IMR-90 (cell line): ENCODE results near the gene SLC35B4. TPM values are rescaled to one million over a fixed set of nuclear protein-coding genes. Genes with fewer than 3 reads are reported as not detected.

ENCODE experiments used
- ATAC-seq: fragments of 200-7000 bp; cut with Tn5 transposase; 2 replicates; pipeline ENCODE4 v1.9.1; 2020; ENCODE audit warnings: low read depth, mild to moderate bottlenecking, moderate library complexity
- BruUV-seq: library from RNA; stranded (reverse); fragments of 400-500 nt; replicated peaks from 2 replicates; lab custom pipeline; 2021; lab: Mats Ljungman, UMichigan
- CTCF ChIA-PET: fragments of 300-600 bp; formaldehyde crosslinking; extraction: SDS; loops from one replicate; lab custom pipeline; 2021; ENCODE audit warnings: antibody characterized with exemption; lab: Yijun Ruan, JAX
- POLR2A ChIA-PET: fragments of 300-600 bp; sonication (Branson Sonifier 250); formaldehyde crosslinking; loops from one replicate; lab custom pipeline; 2022; ENCODE audit warnings: antibody characterized with exemption; ENCODE audit not compliant: unreplicated experiment; lab: Charles Lee
- DNase-seq: peaks from one replicate; pipeline ENCODE4 v3.0.0; 2013
- H2AFZ ChIP-seq: replicated peaks from 2 replicates; pipeline ENCODE3; 2013; ENCODE audit warnings: low read length, mild to moderate bottlenecking; ENCODE audit not compliant: poor library complexity
- H2AK5ac ChIP-seq: 2 replicates; pipeline ENCODE4 v1.6.1; 2013; ENCODE audit warnings: low read depth, low read length, inconsistent platforms
- H2AK9ac ChIP-seq: replicated peaks from 2 replicates; pipeline ENCODE3; 2013; ENCODE audit warnings: mild to moderate bottlenecking, low read depth, low read length, moderate library complexity; ENCODE audit not compliant: poor library complexity
- H2BK120ac ChIP-seq: 2 replicates; pipeline ENCODE4 v1.6.1; 2013; ENCODE audit warnings: low read depth, low read length, inconsistent platforms
- H2BK15ac ChIP-seq: 3 replicates; pipeline ENCODE4 v1.6.1; 2013; ENCODE audit warnings: low read depth, low read length, inconsistent platforms
- H2BK20ac ChIP-seq: 2 replicates; pipeline ENCODE4 v1.6.1; 2013; ENCODE audit warnings: low read depth, mild to moderate bottlenecking, inconsistent platforms, low read length, moderate library complexity
- H2BK5ac ChIP-seq: 2 replicates; pipeline ENCODE4 v1.6.1; 2013; ENCODE audit warnings: mild to moderate bottlenecking, low read depth, low read length, inconsistent platforms; ENCODE audit not compliant: poor library complexity, severe bottlenecking
- H3K14ac ChIP-seq: replicated peaks from 2 replicates; pipeline ENCODE4 v1.6.1; 2013; ENCODE audit warnings: low read depth, low read length, inconsistent platforms
- H3K18ac ChIP-seq: 2 replicates; pipeline ENCODE4 v1.6.1; 2013; ENCODE audit warnings: low read depth, low read length, control low read depth
- H3K23ac ChIP-seq: 2 replicates; pipeline ENCODE4 v1.6.1; 2013; ENCODE audit warnings: low read depth, low read length, inconsistent platforms
- H3K27ac ChIP-seq: 2 replicates; pipeline ENCODE4 v1.5.1; 2013; ENCODE audit warnings: mild to moderate bottlenecking, control low read depth, low read length; ENCODE audit not compliant: insufficient read depth
- H3K27me3 ChIP-seq: 2 replicates; pipeline ENCODE4 v1.6.1; 2013; ENCODE audit warnings: low read length; ENCODE audit not compliant: control insufficient read depth, insufficient read depth
- H3K36me3 ChIP-seq: 2 replicates; pipeline ENCODE4 v1.6.1; 2013; ENCODE audit warnings: low read length, mixed read lengths; ENCODE audit not compliant: control insufficient read depth, insufficient read depth
- H3K4ac ChIP-seq: 2 replicates; pipeline ENCODE4 v1.6.1; 2013; ENCODE audit warnings: low read depth, low read length, inconsistent platforms
- H3K4me1 ChIP-seq: 2 replicates; pipeline ENCODE4 v1.6.1; 2013; ENCODE audit warnings: low read length, mixed read lengths; ENCODE audit not compliant: control insufficient read depth, insufficient read depth
- H3K4me2 ChIP-seq: 2 replicates; pipeline ENCODE4 v1.6.1; 2013; ENCODE audit warnings: low read depth, mild to moderate bottlenecking, control low read depth, low read length, moderate library complexity
- H3K4me3 ChIP-seq: 2 replicates; pipeline ENCODE4 v1.5.1; 2013; ENCODE audit warnings: low read depth, mild to moderate bottlenecking, control low read depth, low read length, moderate library complexity; ENCODE audit not compliant: insufficient read depth
- H3K56ac ChIP-seq: 2 replicates; pipeline ENCODE4 v1.6.1; 2013; ENCODE audit warnings: low read length, inconsistent platforms; ENCODE audit not compliant: insufficient read depth; ENCODE audit errors: extremely low read depth
- H3K79me1 ChIP-seq, 2 experiments: 2 replicates each; pipeline ENCODE4 v1.6.1; 2013; ENCODE audit warnings: low read length in 2 of 2, inconsistent platforms in 1 of 2, low read depth in 1 of 2
- H3K9ac ChIP-seq: 2 replicates; pipeline ENCODE4 v1.6.1; 2013; ENCODE audit warnings: low read depth, low read length, control low read depth
- H3K9me1 ChIP-seq: 2 replicates; pipeline ENCODE4 v1.6.1; 2013; ENCODE audit warnings: low read length, inconsistent platforms; ENCODE audit not compliant: insufficient read depth
- H3K9me3 ChIP-seq: 2 replicates; pipeline ENCODE4 v1.6.1; 2013; ENCODE audit warnings: low read length; ENCODE audit not compliant: control insufficient read depth, insufficient read depth
- H4K20me1 ChIP-seq: 2 replicates; pipeline ENCODE4 v1.6.1; 2013; ENCODE audit warnings: low read length, inconsistent platforms; ENCODE audit not compliant: insufficient read depth
- H4K5ac ChIP-seq: 2 replicates; pipeline ENCODE4 v1.6.1; 2013; ENCODE audit warnings: mild to moderate bottlenecking, low read depth, low read length, control low read depth
- H4K8ac ChIP-seq, 2 experiments: 2 replicates each; pipeline ENCODE4 v1.6.1; 2013; ENCODE audit warnings: low read depth in 2 of 2, low read length in 2 of 2, control low read depth in 1 of 2, inconsistent platforms in 1 of 2
- H4K91ac ChIP-seq: 2 replicates; pipeline ENCODE4 v1.6.1; 2013; ENCODE audit warnings: low read depth, low read length, inconsistent platforms; ENCODE audit not compliant: insufficient read depth
- BHLHE40 ChIP-seq: fragments of 150-350 bp; IDR thresholded peaks from 2 replicates; pipeline ENCODE4 v1.6.1; 2016; ENCODE audit warnings: mild to moderate bottlenecking, low read depth, low read length
- CEBPB ChIP-seq: IDR thresholded peaks from 2 replicates; pipeline ENCODE4 v1.6.1; 2012; ENCODE audit warnings: low read depth, low read length, improper control_type of control experiment
- CHD1 ChIP-seq: IDR thresholded peaks from 2 replicates; pipeline ENCODE4 v1.6.1; 2012; ENCODE audit warnings: low read depth, low read length, improper control_type of control experiment
- FOS ChIP-seq: fragments of 150-350 bp; IDR thresholded peaks from 2 replicates; pipeline ENCODE4 v1.6.1; 2016; ENCODE audit warnings: low read depth, low read length
- MAFK ChIP-seq: IDR thresholded peaks from 2 replicates; pipeline ENCODE4 v1.6.1; 2012; ENCODE audit warnings: low read depth, low read length, improper control_type of control experiment
- MAZ ChIP-seq: IDR thresholded peaks from 2 replicates; pipeline ENCODE4 v1.6.1; 2012; ENCODE audit warnings: low read depth, mild to moderate bottlenecking, low read length, improper control_type of control experiment, moderate library complexity, borderline replicate concordance
- MXI1 ChIP-seq: IDR thresholded peaks from 2 replicates; pipeline ENCODE4 v1.6.1; 2012; ENCODE audit warnings: low read depth, mild to moderate bottlenecking, low read length, moderate library complexity, borderline replicate concordance
- NFE2L2 ChIP-seq: fragments of 150-350 bp; IDR thresholded peaks from 2 replicates; pipeline ENCODE4 v1.6.1; 2016; ENCODE audit warnings: low read depth, mild to moderate bottlenecking, low read length
- POLR2A ChIP-seq: IDR thresholded peaks from 2 replicates; pipeline ENCODE4 v1.6.1; 2012; ENCODE audit warnings: mild to moderate bottlenecking, low read depth, low read length
- RAD21 ChIP-seq: IDR thresholded peaks from 2 replicates; pipeline ENCODE4 v1.6.1; 2012; ENCODE audit warnings: low read length, improper control_type of control experiment
- RCOR1 ChIP-seq: IDR thresholded peaks from 2 replicates; pipeline ENCODE4 v1.6.1; 2012; ENCODE audit warnings: mild to moderate bottlenecking, low read length, improper control_type of control experiment; ENCODE audit not compliant: insufficient replicate concordance
- RFX5 ChIP-seq: IDR thresholded peaks from 2 replicates; pipeline ENCODE4 v1.8.0; 2012; ENCODE audit warnings: low read depth, mild to moderate bottlenecking, low read length, moderate library complexity
- SMC3 ChIP-seq: fragments of 150-350 bp; IDR thresholded peaks from 2 replicates; pipeline ENCODE4 v1.6.1; 2016; ENCODE audit warnings: low read depth, mild to moderate bottlenecking, antibody characterized with exemption, low read length, moderate library complexity
- WGBS, 2 experiments: methylation state at CpG; one replicate each; pipeline versions ENCODE4 v1.1.5 to v1.1.7; 2013; ENCODE audit warnings: missing lambda C conversion rate in 2 of 2; ENCODE audit not compliant: insufficient read length in 1 of 2; ENCODE audit errors: extremely low coverage in 2 of 2; 5-methylcytosine and 5-hydroxymethylcytosine counted together
- dilution Hi-C: fragments of 300-500 bp; cut with HindIII; formaldehyde crosslinking; loops from one replicate; pipeline ENCODE4 v1.14.3; 2018; ENCODE audit warnings: low sequenced_read_pairs; ENCODE audit not compliant: unreplicated experiment
- in situ Hi-C: fragments of 300-500 bp; cut with MboI; formaldehyde crosslinking; loops from 3 replicates; pipeline ENCODE4 v1.14.3; 2019; ENCODE audit warnings: low sequenced_read_pairs, inconsistent platforms, mixed read lengths
- intact Hi-C: fragments of 100-400 bp; cut with micrococcal nuclease; formaldehyde crosslinking; loops from 2 replicates; pipeline ENCODE4 v1.10.0; 2022
- polyA plus RNA-seq, 3 experiments: library from polyadenylated mRNA; depleted of rRNA; stranded (reverse); fragments of >200 nt; gene quantifications; 2 replicates each; pipeline ENCODE4 v1.2.3, GENCODE V29; 2012; ENCODE audit warnings: low replicate concordance in 1 of 3
- total RNA-seq: library from RNA; depleted of rRNA; stranded (reverse); fragments of >200 nt; gene quantifications from 2 replicates; pipeline ENCODE4 v1.2.3, GENCODE V29; 2012
- TF ChIP-seq, protein P1 (sequence below): fragments of 150-350 bp; IDR thresholded peaks from 2 replicates; pipeline ENCODE4 v1.6.1; 2016; ENCODE audit warnings: low read depth, mild to moderate bottlenecking, low read length, moderate library complexity, borderline replicate concordance
- TF ChIP-seq, protein P2 (sequence below): fragments of 150-350 bp; IDR thresholded peaks from 2 replicates; pipeline ENCODE4 v1.6.1; 2017; ENCODE audit warnings: mild to moderate bottlenecking, antibody characterized with exemption, low read length, low read depth
- TF ChIP-seq, protein P3 (sequence below): conservative IDR thresholded peaks from 2 replicates; pipeline ENCODE4 v1.5.1; 2012; ENCODE audit warnings: mild to moderate bottlenecking, low read depth, low read length, improper control_type of control experiment

Gene SLC35B4
- total and polyA plus RNA-seq, 2 of the 4 experiments (the other 2 are of a cell fraction), result 10.0 to 15.6 TPM

DNA sequence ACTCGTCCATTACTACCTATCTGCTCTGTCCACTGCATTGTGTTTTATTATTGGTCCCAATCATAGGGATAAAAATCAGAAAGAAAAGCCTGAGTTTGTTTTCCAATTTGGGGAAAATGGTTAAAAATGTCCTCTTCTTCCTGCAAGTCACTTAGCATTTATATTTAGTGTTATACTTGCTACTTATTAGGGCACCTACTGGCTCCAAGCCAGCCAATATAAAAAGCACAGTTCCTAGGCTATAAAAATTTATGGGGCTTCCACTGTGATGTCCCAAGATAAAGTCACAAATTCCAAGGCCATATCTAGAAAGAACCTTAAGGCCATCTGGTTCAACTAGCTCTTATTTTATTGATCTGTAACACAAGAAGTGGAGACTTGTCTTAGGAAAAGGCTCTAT, 3.2 kb downstream of the SLC35B4 start:
- H3K4ac ChIP-seq, result no peak overlapping the region
- H3K23ac ChIP-seq, result no peak overlapping the region
- 0 out of 2 replicates have a peak, but pooled peaks cover 2% of the 10 kb centered on the region for H3K4me1 ChIP-seq
- H3K9me3 ChIP-seq, result no peaks in the 10 kb centered on the region
- no peak overlapping the region for H3K18ac ChIP-seq
- no peak overlapping the region for H3K4me3 ChIP-seq
- DNase-seq (no peak), ATAC-seq (no peak)
- no peak overlapping the region for H3K27ac ChIP-seq
- in situ Hi-C loops, result no loop called here
- no peak overlapping the region for H3K56ac ChIP-seq
- WGBS, 2 experiments, result no CpG with 5 or more reads among the region's 1 CpG
- H2AFZ ChIP-seq, result no peak overlapping the region
- no peak overlapping the region for H4K5ac ChIP-seq
- intact Hi-C loops, result no loop called here
- H3K14ac ChIP-seq, result no peak overlapping the region
- H3K36me3 ChIP-seq, result no peaks in the 10 kb centered on the region
- H3K27me3 ChIP-seq, result no peaks in the 10 kb centered on the region
- H3K79me1 ChIP-seq, result peaks cover 17 to 20% of the 10 kb centered on the region in 2 experiments; a peak in 3 of 4 replicates
- no peak overlapping the region for H4K8ac ChIP-seq
- no peak overlapping the region for H2AK9ac ChIP-seq
- no TSS peak for BruUV-seq
- H3K4me2 ChIP-seq, result no peak overlapping the region
- H2AK5ac ChIP-seq, result no peak overlapping the region
- no peak overlapping the region for H2BK15ac ChIP-seq
- no peak overlapping the region for H2BK5ac ChIP-seq
- no peak for TF ChIP-seq MAFK
- TF ChIP-seq, protein P1, sequence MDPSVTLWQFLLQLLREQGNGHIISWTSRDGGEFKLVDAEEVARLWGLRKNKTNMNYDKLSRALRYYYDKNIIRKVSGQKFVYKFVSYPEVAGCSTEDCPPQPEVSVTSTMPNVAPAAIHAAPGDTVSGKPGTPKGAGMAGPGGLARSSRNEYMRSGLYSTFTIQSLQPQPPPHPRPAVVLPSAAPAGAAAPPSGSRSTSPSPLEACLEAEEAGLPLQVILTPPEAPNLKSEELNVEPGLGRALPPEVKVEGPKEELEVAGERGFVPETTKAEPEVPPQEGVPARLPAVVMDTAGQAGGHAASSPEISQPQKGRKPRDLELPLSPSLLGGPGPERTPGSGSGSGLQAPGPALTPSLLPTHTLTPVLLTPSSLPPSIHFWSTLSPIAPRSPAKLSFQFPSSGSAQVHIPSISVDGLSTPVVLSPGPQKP, result no peak
- no peak for TF ChIP-seq MAZ
- no peak for TF ChIP-seq RAD21
- TF ChIP-seq NFE2L2, result no peak
- TF ChIP-seq POLR2A, result no peak
- no peak for TF ChIP-seq SMC3
- TF ChIP-seq RFX5, result no peak
- no peak for TF ChIP-seq MXI1
- no peak for TF ChIP-seq RCOR1
- no peak for TF ChIP-seq BHLHE40
- TF ChIP-seq, protein P2, sequence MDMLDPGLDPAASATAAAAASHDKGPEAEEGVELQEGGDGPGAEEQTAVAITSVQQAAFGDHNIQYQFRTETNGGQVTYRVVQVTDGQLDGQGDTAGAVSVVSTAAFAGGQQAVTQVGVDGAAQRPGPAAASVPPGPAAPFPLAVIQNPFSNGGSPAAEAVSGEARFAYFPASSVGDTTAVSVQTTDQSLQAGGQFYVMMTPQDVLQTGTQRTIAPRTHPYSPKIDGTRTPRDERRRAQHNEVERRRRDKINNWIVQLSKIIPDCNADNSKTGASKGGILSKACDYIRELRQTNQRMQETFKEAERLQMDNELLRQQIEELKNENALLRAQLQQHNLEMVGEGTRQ, result no peak
- TF ChIP-seq, protein P3, sequence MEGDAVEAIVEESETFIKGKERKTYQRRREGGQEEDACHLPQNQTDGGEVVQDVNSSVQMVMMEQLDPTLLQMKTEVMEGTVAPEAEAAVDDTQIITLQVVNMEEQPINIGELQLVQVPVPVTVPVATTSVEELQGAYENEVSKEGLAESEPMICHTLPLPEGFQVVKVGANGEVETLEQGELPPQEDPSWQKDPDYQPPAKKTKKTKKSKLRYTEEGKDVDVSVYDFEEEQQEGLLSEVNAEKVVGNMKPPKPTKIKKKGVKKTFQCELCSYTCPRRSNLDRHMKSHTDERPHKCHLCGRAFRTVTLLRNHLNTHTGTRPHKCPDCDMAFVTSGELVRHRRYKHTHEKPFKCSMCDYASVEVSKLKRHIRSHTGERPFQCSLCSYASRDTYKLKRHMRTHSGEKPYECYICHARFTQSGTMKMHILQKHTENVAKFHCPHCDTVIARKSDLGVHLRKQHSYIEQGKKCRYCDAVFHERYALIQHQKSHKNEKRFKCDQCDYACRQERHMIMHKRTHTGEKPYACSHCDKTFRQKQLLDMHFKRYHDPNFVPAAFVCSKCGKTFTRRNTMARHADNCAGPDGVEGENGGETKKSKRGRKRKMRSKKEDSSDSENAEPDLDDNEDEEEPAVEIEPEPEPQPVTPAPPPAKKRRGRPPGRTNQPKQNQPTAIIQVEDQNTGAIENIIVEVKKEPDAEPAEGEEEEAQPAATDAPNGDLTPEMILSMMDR, result no peak
- TF ChIP-seq FOS, result no peak
- no peak for TF ChIP-seq CEBPB
- no peak for TF ChIP-seq CHD1
- H3K9ac ChIP-seq, result no peak overlapping the region
- no peak overlapping the region for H4K91ac ChIP-seq
- POLR2A ChIA-PET, result no interaction called here
- H2BK20ac ChIP-seq, result no peak overlapping the region
- H3K9me1 ChIP-seq, result peaks cover 3% of the 10 kb centered on the region; the same call in 1 of the 2 replicates
- dilution Hi-C loops, result no loop called here
- H4K20me1 ChIP-seq, result no peaks in the 10 kb centered on the region
- no peak overlapping the region for H2BK120ac ChIP-seq
- CTCF ChIA-PET, result interaction anchor here (0.7 kb wide), 1 partner anchor 50 kb away, joined by 3 read pairs; no protein-coding TSS in a partner anchor
